ENCODE data around the gene WDR73.
"Not testable (repeated sequence)": the region's sequence is repeated elsewhere in the genome, so short reads cannot be mapped to it uniquely, and the experiment has no call there.

WDR73 gene

GRCh38 chr15:84653910-84654688 is at the start of gene WDR73:
TSS of gene WDR73 (minus strand) at chr15:84654283. CDS start at chr15:84654274, 9 bp downstream.
- peak; percentile 85 for ATAC-seq

DNA sequence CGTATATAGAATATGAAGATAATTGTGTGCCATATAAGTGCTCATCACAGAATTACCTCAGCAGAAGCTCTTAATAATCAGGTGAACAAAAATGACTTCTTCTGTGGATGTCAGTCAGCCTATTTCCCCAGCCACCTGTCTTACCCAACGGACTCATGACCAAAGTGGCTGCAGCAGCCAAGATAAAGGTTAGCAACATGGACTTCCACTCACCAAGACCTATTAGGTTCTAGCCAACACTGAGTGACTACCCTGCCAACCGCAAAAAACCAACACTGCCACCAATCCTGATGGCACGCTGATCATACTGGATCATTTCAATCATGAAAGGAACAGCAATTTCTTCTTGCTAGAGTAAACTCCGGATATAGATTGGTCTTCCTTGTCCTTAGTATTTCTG is 49.7 kb upstream of the WDR73 start:
- no peak for ATAC-seq
- no peak for DNase-seq

More at GRCh38 chr15:84653910-84654688, at the start of gene WDR73:
- peak; percentile 99 for DNase-seq

- ATAC-seq (no peak), DNase-seq (no peak)
Measured at GRCh38 chr15:84702961-84703482, 48.9 kb upstream of the WDR73 start.

DNA sequence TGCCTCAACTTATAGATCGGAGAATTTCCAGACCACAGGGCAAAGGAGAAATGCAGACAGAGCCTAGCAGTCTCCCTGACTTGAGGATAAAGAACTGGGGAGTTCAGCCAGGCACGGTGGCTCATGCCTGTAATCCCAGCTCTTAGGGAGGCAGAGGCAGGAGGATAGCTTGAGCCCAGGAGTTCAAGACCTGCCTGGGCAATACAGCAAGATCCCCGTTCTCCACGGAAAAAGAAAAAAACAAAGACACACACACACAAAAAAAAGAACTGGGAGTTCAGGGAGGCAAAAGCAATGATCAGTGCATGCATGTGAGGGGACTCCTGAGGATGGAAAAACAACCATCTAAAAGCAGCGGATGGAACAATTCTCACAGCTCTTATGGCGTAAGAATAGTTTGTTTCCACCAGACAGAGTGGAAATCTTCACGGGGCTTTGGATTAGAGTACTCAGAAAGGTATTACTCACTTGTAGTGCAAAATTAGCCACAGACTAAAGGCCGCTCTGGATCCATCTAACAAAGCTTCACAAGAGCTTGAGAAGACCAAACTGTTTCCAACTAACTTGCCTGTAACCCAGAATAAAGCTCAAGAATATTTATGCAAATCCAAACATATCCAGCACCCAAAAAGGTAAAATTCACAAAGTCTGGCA is 45.6 kb upstream of the WDR73 start:
- DNase-seq (no peak), ATAC-seq (peak; percentile 90)

DNA sequence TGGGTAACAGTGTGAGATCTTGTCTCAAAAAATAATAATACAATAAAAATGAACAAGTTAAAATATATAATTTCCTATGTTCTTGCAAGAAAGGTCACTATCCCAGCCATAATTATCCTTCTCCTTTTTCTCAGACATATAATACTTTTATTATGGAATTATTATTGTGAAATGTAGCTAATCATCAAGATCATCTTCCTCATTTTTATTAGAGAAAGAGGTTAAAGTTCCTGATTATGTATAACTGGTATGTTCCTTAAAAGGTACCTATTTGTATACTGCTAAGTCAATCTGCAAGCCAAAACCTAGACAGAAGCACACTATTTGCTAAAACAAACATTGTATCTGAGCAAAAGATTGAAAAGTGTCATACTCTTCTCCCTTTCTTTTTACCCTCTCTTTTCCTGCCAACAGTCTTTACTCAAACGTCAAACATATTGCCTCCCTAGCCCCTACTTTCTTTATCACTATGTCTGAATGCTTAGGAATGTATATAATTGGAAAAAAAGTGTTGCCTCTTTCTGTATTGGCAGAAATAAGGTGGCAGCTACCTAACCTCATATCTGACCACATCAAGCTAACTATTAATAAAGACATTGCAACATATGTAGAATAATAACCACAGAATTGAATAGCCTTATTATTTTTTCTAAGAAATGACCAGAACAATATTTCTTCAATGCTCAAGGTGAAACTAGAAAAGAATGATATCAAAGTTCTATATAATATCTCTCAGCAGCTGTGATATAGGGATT is 43.3 kb upstream of the WDR73 start:
- ATAC-seq (no peak), DNase-seq (no peak)

DNA sequence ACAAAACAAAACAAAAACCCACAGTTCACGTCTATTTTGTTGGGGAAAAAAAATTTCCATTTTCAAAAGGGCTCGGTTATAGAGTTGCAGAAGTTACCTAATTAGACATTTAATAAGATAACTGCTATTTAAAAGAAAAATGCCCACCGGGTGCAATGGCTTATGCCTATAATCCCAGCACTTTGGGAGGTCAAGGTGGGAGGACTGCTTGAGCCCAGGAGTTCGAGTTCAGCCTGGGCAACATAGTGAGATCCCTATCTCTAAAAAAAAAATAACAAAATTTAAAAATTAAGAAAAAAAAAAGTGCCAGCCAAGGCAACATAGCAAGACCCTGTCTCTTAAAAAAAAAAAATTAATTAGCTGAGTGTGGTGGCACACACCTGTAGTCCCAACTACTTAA is 42.7 kb upstream of the WDR73 start:
- ATAC-seq (no peak), DNase-seq (no peak)

GRCh38 chr15:84690342-84690741 is 36.3 kb upstream of the WDR73 start:
- no peak for ATAC-seq
- no peak for DNase-seq

DNA sequence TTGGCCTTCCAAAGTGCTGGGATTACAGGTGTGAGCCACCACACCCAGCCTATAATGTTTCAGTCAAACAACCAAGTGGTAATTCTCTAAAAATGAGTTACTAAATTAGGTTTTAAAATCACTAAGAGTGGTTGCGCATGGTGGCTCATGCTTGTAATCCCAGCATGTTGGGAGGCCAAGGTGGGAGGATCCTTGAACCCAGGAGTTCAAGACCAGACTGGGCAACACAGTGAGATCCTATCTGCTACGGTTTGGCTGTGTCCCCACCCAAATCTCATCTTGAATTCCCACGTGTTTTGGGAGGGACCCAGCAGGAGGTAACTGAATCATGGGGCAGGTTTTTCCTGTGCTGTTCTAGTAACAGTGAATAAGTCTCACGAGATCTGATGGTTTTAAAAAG is 35.8 kb upstream of the WDR73 start:
- ATAC-seq (no peak), DNase-seq (no peak)

DNA sequence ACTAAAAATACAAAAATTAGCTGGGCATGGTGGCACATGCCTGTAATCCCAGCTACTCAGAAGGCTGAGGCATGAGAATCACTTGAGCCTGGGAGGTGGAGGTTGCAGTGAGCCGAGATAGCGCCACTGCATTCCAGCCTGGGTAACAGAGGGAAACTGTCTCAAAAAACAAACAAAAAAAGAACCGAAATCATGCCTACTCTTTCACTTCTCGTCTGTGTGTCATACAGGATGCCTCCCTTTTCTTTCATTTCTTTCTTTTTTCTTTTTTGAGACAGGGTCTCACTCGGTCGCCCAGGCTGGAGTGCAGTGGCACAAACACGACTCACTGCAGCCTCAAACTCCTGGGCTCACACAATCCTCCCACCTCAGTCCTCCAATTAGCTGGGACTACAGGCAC is 32.4 kb upstream of the WDR73 start:
- not testable (repeated sequence) for ATAC-seq

DNA sequence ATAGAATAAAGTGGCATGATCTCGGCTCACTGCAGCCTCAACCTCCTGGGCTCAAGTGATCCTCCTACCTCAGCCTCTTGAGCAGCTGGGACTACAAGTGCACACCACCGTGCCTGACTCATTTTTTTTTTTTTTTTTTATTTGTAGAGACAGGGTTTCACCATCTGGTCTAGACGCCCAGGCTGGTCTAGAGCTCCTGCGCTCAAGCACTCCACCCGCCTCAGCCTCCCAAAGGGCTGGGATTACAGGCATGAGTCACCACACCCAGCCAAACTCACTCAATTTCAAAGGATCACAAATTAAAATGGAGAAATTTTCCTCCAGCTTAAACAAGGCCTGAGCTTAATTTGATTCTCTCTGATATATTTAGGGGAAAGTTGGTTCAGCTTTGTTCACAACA is 31.2 kb upstream of the WDR73 start:
- no peak for ATAC-seq
- no peak for DNase-seq

More for the DNA sequence above, 32.4 kb upstream of the WDR73 start:
- DNase-seq = not testable (repeated sequence)

GRCh38 chr15:84684092-84684491 is 30.0 kb upstream of the WDR73 start:
- DNase-seq = no peak
- ATAC-seq = no peak

DNA sequence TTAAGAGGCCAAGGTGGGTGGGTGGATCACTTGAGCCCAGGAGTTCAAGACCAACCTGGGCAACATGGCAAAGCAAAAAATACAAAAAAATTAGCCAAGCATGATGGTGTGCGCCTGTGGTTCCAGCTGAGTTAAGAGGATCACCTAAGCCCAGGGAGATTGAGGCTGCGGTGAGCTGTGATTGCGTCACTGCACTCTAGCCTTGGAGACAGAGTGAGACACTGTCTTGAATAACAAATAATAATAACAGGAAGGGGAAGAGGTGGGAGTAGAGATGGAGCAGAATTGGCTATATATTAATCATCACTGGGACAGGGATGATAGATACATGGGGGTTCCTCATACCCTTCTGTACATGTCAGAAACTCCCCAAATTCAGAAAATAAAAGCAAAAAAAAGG is 27.7 kb upstream of the WDR73 start:
- DNase-seq (peak; percentile 16), ATAC-seq (peak; percentile 78)

DNA sequence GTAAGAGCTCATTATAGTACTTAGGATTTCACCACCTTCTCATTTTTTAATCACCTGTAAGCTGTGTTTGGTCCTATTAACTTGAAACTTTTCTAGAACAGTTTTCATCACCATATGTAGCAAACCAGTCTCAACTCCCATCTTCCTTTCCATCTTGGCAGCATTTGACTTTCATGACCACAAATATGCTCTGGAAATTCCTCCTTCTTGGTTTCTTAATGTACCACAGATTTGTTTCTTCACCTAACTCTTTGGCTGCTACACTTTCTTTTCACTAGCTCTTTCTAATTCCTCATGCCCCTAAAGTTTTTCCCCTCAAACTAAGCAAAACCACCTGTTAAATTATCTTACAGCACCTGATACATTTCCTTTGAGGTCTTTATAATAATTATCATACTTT is 17.1 kb upstream of the WDR73 start:
- ATAC-seq = no peak
- DNase-seq = no peak

- ATAC-seq (peak; percentile 64), DNase-seq (peak; percentile 69)
Measured at GRCh38 chr15:84669726-84670125, 15.6 kb upstream of the WDR73 start.

GRCh38 chr15:84668221-84668982 is 14.3 kb upstream of the WDR73 start:
- no peak for ATAC-seq

GRCh38 chr15:84666373-84666772 is 12.3 kb upstream of the WDR73 start:
- ATAC-seq (no peak), DNase-seq (no peak)

More at GRCh38 chr15:84668221-84668982, 14.3 kb upstream of the WDR73 start:
- no peak for DNase-seq

DNA sequence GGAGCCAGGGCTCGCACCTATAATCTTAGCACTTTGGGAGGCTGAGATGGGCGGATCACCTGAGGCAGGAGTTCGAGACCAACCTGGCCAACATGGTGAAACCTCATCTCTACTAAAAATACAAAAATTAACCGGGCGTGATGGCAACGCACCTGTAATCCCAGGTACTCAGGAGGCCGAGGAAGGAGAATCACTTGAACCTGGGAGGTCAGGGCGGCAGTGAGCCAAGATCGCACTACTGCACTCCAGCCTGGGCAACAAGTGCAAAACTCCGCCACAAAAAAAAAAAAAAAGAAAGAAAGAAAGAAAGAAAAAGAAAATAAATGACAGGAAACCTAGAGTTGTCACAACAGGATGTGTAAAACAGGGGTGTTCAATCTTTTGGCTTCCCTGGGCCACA is 6.9 kb upstream of the WDR73 start:
- DNase-seq (no peak), ATAC-seq (no peak)

DNA sequence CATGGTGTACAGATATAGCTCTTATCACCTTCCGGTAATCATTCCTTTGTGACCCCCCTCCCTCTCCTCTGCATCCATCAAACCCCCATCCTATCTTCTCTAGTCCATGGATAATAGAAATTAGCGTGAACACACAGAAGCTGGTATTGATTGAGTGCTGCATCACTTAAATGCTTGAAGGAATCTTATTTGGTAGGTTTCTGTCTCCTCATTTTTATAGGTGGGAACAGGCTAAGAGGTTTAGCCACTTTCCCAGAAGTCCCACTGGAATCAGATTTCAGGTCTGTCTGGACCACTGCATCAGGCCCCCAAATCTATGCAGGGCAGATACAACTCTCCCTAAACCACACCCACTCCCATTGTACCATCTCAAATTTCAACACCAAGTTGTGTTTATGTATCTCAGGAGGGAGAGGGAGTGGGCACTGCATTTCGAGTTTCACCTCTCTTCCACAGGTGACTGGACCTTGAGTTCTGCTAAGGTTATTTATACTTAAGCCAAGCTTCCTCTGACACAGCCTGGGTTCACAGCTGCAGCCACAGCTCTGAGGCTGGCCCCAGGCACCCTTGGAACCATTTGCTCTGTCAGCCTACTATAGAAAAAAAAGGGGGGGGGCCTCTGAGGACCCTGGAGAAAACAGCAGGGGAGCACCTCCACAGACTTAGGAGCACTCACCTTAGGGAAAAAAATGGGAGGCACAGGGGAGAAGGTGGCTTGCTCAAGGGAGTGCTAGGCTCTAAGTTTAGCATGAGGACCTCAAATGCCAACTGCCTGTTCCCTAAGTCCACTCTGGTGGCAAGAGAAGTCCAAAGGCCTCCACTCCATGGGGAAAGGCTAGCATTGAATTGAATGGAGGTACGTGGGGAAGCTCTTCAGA is 6.1 kb upstream of the WDR73 start:
- ATAC-seq = no peak
- no peak for DNase-seq

DNA sequence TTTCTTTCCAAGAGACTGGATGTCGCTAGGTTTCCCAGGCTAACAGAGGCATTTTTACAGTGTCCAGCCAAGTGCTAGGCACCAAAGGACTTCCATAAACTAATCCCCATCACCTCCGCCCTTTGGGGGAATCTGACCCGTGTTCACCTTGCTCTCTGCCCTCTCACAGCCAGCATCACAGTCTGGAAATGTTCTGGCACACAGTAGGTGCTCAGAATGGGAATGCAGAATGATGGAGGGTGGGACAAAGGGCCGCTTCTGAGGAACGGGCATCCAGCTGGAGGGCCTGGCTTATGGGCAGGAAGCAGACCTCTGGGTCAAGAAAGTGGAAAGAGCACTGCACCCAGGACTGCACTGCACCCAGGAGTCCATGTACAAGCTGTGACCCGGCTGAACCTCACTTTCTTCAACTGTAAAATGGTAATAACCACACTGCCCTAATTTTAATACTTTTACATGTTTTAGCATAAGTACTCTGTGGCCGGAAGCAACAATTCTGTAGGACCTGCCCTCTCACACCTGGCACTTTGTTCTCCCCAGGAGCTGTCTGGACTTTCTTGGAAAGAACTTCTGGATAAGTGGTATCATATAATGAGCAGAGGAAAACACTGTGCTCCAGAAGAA is 4.8 kb upstream of the WDR73 start:
- no peak for ATAC-seq
- DNase-seq = no peak

- DNase-seq (peak; percentile 85), ATAC-seq (peak; percentile 76)
Measured at GRCh38 chr15:84658080-84658787, 4.2 kb upstream of the WDR73 start, which contains the start of gene NMB. TSS of gene NMB (minus strand) at chr15:84658199. CDS start at chr15:84658152, 47 bp downstream.

All from stimulated activated naive CD8-positive, alpha-beta T cell treated with anti-CD3 and anti-CD28 coated beads, Interleukin-15, Interleukin-2, amounts not matched to agents 100 U/mL and 50 U/mL, for 24 hours (primary cell).